Measurements from ENCODE around the gene UTP15.

UTP15 gene

DNA sequence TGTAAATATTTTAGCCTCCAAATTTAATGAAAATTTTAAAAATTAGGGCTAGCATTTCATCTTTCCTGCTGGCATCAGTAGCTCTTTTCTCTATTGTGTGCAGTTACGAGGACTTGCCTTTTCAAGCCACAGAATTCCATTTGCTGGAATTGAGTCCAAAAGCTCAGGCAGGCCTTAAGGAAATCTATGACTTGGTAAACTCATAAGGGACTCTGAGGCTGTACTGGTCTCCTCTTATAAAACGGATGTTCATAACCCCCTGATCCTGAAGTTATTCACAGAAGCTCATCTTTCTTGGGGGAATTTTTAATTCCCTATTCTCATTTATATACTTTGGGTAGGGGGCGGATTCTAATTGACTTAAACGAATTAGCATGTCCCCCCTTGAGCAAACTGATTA is 23.5 kb upstream of the UTP15 start:
- no peak for DNase-seq (ENCODE audit: insufficient read length, low spot score)
- FAIRE-seq: no peak
- TF ChIP-seq, protein P1, sequence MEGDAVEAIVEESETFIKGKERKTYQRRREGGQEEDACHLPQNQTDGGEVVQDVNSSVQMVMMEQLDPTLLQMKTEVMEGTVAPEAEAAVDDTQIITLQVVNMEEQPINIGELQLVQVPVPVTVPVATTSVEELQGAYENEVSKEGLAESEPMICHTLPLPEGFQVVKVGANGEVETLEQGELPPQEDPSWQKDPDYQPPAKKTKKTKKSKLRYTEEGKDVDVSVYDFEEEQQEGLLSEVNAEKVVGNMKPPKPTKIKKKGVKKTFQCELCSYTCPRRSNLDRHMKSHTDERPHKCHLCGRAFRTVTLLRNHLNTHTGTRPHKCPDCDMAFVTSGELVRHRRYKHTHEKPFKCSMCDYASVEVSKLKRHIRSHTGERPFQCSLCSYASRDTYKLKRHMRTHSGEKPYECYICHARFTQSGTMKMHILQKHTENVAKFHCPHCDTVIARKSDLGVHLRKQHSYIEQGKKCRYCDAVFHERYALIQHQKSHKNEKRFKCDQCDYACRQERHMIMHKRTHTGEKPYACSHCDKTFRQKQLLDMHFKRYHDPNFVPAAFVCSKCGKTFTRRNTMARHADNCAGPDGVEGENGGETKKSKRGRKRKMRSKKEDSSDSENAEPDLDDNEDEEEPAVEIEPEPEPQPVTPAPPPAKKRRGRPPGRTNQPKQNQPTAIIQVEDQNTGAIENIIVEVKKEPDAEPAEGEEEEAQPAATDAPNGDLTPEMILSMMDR (IDR thresholded peaks at IDR 0.05; ENCODE audit: insufficient read depth, missing control alignments): no peak

- FAIRE-seq: no peak
- DNase-seq (ENCODE audit: insufficient read length, low spot score): no peak
- TF ChIP-seq, protein P1 (IDR thresholded peaks at IDR 0.05; ENCODE audit: insufficient read depth, missing control alignments): no peak
These were observed 20.8 kb upstream of the UTP15 start for GRCh38 chr5:73544429-73545402.

DNA sequence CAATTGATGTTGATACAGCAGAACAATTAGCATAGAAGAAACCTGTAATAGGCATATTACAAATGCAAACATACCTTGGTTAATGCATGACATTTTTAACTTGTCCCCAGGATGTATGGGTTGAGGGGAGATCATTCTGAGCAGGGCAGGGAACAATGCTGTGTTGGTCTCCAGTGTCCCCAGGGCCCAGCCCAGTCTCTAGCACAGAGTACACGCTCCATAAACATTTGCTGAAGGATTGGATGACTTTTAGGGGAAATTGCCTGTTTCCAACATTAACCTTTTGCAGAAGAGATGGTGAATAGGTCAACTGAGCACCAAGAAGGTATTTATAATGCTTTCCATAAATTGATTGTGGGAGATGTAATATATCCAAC is 20.2 kb upstream of the UTP15 start:
- FAIRE-seq (no peak), DNase-seq (ENCODE audit: insufficient read length, low spot score) (no peak)
- TF ChIP-seq, protein P1 (IDR thresholded peaks at IDR 0.05; ENCODE audit: insufficient read depth, missing control alignments): no peak

DNA sequence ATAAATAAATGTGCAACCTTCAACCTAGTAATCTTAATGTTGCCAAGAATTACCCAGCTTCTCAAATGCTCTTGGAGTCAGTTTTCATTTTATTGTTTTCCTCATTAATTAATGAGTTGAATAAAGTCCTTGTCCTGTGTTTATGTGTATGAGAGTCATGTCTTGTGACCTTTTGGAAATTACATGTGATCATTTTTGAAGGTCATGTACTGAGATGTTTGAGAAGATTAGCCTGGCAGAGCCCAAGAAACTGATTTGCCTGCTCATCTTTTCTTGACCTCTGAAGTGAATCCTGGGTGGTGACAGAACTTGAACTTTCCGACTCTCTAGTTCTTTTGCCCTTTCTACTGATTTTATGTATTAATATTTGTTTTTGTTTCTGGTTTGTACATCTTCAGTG is 15.5 kb upstream of the UTP15 start:
- no peak for FAIRE-seq

GRCh38 chr5:73552642-73553041 is 12.9 kb upstream of the UTP15 start:
- TF ChIP-seq, protein P1 (IDR thresholded peaks at IDR 0.05; ENCODE audit: insufficient read depth, missing control alignments): no peak
- no peak for FAIRE-seq
- DNase-seq (ENCODE audit: insufficient read length, low spot score): no peak

More for the DNA sequence above, 15.5 kb upstream of the UTP15 start:
- DNase-seq (ENCODE audit: insufficient read length, low spot score): no peak
- TF ChIP-seq, protein P1 (IDR thresholded peaks at IDR 0.05; ENCODE audit: insufficient read depth, missing control alignments): no peak

GRCh38 chr5:73558950-73559349 is 6.6 kb upstream of the UTP15 start:
- DNase-seq (ENCODE audit: insufficient read length, low spot score) (no peak), FAIRE-seq (peak; percentile 64)
- TF ChIP-seq, protein P1 (IDR thresholded peaks at IDR 0.05; ENCODE audit: insufficient read depth, missing control alignments): no peak

GRCh38 chr5:73564018-73564417 is 1.5 kb upstream of the UTP15 start:
- TF ChIP-seq, protein P1 (IDR thresholded peaks at IDR 0.05; ENCODE audit: insufficient read depth, missing control alignments): no peak
- FAIRE-seq (no peak), DNase-seq (ENCODE audit: insufficient read length, low spot score) (no peak)

Measured in D721Med (cell line).